Stimulated activated CD8-positive, alpha-beta memory T cell treated with anti-CD3 and anti-CD28 coated beads, Interleukin-4, amount 100 ng/mL, for 48 hours (primary cell): ENCODE results near the gene EPRS1.
A peak's percentile ranks its signal among the peaks of the same experiment; 100 is the strongest.
"Not testable (repeated sequence)": the region's sequence is repeated elsewhere in the genome, so short reads cannot be mapped to it uniquely, and the experiment has no call there.

Source experiments
- DNase-seq: peaks from one replicate; pipeline ENCODE4 v3.0.0-alpha.2; 2020

The EPRS1 gene

DNA sequence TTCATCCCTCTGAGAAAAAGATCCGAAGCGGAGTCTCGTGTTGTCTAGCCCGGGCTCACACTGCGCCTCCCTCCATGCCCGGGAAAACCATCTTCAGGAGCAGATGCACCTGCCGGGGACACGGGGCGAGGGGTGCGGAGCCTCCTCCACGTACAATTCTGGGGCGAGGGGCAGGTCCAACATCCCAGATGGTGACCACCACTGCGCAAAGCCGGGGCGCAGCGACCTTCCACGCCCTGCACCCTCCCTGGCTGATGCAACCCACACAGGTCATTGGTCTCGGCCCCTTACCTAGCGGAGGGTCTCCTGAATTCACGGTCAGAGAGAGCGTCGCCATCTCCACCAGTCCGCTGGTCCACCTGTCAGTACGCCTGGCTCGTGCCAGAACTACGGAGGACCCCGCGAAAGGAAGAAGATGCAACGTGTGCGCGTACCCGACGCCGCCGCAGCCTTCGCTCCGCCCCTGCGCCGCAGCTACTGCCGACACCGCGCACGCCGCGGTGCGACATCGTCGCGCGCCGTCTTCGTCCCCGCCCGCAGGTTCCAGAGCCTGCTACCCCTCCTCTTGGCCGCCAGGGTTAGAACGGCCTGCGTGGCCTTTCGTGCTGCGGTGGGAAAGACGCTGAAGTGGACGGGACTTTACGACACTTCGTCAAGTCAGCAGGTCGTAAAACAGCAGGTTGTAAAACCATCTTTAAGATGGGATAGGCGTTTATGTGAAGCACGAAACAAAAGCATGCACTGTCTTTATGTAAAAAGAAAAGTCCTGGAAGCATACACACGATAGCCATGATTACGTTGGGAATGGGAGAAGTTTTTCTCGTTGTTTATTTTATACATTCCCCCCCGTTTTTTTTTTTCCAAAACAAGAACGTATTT lies at the start of gene EPRS1:
TSS of gene EPRS1 (minus strand) at position 454 of the 879 bp plus-strand sequence. CDS start at position 337, 117 bp downstream.
- DNase-seq: peak; percentile 92

DNA sequence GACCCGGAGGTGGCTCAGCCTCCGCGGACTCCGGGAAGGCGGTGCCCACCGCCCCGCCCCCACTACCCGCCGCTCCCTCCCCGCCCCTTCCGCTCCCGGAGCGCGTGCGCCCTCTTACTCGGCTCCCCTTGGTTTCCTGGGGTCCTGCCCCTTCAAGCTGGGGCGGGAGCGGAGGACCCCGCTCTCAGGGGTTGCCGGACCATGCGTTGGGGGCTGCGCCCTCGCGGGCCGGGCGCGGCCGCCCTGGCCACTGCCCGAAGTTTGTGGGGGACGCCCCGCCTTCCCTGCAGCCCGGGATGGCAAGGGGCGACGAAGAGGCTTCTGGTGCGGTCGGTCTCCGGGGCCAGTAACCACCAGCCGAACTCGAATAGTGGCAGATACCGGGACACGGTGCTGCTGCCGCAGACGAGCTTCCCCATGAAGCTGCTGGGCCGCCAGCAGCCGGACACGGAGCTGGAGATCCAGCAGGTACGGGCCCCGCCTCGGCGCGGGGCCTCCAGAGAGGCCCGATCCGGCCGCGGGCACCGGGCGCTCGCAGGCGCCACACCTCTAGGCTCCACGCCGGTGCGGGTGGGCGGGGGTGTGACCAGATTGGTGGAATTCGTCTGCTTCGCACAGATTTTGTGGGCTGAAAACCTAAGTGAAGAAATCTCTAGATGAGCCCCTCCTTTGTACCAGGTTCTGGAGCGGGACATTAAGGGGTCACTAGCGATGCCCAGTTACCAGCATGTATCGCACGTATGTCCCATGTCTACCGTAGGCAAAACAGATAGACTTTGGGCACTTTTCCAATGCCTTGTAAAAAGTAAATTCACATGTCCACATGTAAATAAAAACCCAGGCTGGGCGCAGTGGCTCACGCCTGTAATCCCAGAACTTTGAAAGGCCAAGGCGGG lies 48.0 kb upstream of the EPRS1 start, which contains the start of gene IARS2:
TSS of gene IARS2 (plus strand) at position 117 of the 896 bp plus-strand sequence. CDS start at position 202, 85 bp downstream.
- DNase-seq: peak; percentile 95

DNA sequence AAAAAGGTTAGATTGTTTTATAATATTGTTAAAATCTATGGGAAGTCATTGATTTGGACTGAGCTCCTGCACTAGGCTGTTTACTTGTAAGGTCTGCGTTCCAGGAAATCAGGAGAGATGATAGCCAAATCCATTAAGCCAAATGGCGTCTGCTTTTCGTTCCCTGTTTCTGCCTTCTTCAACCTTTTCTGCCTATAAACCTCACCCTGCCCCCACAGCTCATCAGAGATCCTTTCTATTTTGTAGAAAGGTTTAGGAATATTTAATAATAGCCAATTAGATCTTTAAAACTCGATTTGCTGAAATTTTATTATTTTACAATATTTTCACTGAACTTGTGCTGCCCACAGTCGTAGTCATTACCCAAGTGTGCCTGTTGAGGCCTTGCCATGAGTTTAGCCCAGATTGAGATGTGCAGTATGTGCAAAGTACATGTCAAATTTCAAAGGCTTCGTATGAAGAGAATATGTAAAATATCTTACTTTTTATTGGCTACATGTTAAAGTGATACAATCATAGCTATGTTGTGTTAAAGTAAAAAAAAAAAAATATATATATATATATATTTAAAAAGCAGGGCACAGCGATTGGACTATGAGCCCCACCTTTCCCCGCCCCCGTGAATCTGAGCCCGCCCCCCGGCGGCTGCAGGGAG lies 47.2 kb upstream of the EPRS1 start:
- no peak for DNase-seq

DNA sequence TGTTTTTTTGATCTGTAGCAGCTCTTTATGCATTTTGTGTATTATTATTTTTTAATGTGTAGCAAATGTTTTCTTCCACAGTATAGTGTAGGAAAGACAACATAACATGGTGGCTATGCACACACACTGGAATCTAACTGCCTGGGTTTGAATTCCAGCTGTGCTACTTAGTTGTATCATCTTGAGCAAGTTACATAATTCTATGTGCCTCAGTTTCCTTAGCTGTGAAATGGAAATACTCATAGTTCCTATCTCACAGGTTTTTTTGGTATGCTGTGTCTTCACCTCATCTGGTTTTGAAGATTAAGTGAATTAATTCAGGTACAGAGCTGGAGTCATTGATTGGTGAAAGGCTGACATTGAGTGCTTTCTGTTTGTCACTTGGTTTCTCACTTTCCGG lies 46.4 kb upstream of the EPRS1 start:
- no peak for DNase-seq

DNA sequence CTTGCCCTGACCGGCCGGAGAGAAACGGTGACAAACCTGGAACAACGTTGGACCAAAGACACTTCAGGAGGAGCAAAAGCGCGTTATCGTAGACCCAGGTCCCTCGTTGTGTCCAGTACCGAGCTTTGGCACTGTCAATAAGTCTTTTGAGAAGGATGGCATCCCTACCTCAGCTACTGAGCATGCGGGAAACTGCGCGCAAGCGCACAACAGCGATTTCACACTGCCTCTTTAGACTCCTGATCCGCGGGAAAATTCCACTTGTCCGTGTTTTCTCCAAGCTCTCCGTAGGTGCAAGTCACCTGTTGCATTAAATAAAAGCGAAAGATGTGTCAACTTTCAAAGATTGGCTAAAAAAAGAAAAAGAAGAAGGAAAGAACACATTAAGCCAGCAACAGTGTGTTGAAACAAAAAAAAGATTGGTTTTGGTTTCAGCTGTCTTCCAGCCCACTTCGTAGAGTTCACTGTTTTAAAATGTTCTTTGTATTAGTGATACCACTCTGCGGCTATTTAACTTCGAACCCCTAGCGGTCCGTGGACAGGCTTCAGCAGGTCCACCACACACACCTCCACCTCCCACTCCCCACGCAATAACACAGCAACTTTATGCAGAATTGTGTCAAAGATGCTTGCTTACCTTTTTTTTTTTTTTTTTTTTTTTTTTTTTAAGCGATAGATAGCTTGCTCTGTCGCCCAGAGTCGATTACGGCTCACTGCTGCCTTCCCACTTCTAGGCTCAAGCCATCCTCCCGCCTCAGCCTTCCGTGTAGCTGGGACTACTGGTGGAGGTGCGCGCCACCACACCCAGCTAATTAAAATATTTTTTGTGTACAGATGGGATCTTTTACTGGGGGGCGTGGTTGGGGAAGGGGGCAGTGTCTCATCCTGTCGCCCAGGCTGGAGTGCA lies 43.6 kb upstream of the EPRS1 start, which contains the start of gene BPNT1:
TSS of gene BPNT1 (minus strand) at position 139 of the 907 bp plus-strand sequence. CDS start 9,942 bp downstream, outside the sequence.
- DNase-seq: peak; percentile 100

DNA sequence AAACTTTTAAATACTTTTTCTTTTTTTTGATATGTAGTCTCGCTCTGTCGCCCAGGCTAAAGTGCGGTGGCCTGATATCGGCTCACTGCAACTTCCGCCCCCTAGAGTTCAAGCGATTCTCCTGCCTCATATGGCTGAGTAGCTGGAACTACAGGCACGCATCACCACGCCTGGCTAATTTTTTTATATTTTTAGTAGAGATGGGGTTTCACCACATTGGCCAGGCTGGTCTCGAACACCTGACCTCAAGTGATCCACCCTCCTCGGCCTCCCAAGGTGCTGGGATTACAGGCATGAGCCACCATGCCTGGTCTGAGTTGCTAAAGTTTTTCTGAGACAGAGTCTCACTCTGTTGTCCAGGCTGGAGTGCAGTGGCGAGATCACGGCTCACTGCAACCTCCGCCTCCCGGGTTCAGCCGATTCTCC lies 40.0 kb upstream of the EPRS1 start:
- not testable (repeated sequence) for DNase-seq

DNA sequence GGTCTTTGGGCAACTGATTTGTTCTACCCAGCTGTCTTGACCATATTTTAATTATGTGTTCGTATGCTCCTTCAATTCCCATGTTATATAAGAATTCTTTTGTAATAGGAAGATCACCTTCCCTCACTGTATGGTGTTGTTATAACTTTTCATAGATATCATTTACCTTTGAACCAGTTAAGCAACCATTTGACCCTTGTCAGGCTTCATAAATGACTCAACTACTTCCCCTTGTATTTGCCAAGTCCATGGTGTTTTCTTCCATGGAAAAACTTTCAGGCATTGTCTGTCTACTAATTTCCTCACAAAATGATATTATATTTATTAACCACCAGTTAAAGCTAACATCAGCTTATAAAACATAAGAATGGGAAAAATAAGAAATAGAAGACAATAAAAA lies 38.2 kb upstream of the EPRS1 start:
- DNase-seq: no peak

DNA sequence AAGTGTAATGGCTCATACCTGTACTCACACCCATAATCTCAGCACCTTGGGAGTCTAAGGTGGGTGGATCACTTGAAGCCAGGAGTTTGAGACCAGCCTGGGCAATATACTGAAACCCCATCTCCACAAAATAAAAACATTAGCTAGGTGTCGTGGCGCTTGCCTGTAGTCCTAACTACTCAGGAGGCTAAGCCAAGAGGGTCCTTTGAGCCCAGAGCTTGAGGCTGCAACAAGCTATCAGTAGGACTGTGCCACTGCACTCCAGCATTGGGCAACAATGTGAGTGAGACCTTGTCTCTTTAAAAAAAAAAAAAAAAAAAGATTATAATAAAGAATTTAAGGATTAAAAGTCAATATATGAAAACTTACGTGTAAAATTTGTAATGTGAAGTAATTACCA lies 31.6 kb upstream of the EPRS1 start:
- DNase-seq: no peak

DNA sequence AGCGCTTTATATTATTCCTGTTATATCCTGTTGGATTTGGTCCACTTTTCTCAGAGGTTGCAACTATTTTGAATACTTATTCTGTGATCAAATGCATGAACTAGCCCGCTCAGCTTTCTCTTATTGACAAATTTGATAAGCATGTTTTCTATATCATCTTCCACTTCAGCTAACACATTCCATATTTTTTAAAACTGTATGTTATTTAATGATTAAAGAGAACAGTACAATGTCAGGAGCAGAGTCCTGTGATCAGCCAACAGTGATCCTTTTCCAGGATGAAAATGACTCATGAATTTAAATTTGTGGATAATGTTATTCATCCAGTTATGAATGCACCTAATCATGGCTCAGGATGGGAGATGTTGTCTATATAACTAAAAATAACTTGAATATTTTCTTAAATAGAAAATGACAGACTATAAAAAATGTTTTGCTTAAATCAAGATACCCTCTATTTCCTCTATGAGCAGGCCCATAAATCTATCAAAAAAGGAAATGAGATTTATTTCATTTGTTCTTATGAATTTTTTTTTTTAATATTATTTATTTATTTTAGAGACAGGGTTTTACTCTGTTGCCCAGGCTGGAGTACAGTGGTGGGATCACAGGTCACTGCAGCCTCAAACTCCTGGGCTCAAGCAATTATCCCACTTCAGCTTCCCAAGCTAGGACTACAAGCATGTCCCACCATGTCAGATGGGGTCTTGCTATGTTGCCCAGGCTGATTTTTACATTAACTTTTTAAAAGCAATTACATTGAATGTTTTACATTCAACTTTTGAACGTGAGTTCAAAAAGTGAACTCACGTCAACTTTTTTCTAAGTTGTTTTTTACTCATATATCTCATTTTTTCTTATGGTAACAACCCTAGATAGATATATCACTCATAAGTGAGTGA lies 30.8 kb upstream of the EPRS1 start:
- no peak for DNase-seq

DNA sequence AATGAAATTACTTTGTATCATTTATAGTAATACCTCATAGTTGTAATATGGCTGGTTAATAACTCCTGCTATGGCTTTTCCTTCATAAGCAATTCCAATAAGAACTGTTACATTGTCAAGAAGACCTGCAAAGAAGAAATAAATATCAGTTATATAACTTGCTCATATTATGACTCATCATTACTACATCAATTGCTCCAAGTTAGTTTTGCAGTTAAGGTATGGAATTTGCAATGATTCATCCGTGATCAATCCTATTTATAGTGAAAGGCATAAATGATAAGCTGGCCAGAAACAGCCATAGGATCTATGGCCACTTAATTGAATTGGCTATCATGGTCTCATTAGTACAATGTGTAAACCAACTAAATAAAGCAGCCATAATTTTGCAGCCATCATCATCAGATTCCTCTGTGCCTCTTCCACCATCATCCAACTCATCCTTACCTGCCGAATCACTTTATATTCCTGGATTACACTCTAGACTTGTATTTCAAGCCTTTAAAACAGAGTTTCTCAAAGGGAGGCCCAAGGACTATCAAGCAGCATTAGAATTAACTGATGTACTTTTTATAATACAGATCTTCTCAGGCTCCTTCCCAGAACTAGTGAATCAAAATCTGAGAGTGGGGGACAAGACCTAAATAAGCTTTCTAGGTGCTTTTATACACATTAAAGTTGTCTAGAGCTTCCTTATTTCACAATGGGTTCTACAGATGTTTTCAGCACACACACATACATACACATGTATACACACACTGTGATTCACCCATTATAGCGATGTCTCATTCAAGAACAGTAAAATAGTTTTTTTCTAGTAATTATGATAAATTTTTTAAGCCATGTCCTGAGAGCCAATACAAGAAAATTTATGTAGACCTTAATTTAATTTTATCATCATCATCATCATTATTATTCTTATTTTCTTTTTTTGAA lies 21.2 kb upstream of the EPRS1 start:
- DNase-seq: no peak

DNA sequence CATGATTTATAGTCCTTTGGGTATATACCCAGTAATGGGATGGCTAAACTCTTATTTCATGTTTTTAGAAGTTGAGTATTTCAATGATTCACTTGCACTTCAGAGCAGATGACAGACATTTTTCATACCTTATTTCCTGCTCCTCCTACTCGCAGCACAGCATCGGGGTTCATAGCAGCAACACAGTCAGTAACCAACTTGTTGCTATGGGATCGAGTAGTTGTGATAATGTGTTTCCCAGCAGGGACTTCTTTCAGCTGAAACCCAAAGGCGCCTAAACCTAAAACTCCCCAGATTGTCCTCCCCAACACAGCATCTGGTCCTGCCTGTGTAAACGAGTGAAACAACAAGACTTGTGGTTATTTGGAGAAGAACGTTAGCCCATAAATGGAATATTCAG lies 16.3 kb upstream of the EPRS1 start:
- DNase-seq: no peak

DNA sequence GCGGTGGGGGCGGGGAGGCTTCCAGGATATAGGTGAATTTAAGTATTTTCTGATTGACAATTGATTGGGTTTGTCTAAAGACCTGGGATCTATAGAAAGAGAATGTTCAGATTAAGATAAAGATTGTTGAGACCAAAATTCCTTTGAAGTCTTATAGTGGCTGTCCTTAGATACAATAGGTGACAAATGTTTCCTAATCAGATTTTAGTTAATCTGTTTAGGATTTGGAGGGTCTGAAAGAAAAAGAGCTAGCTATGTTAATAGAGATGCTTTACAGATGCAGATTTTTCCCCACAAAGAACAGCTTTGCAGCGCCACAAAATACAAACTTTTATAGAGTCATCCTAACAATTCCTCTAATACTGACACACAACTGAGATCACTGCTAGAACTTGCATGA lies 14.6 kb upstream of the EPRS1 start:
- no peak for DNase-seq

DNA sequence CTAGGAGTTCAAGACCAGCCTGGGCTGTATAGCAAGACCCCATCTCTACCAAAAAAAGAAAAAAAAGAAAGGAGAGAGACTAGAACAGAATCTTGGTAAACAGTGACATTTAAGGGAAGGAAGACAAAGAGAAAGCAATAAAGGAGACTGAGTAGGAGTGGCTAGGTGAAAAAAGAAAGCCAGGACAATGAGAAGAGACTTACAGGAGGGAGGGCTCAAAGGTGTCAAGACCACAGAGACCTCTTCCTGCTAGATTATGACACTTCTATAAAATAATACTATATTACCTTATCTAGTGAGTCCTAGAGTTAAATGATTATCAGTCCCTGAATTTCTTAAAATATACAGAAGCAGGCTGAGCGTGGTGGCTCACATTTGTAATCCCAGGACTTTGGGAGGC lies 10.1 kb upstream of the EPRS1 start:
- no peak for DNase-seq

DNA sequence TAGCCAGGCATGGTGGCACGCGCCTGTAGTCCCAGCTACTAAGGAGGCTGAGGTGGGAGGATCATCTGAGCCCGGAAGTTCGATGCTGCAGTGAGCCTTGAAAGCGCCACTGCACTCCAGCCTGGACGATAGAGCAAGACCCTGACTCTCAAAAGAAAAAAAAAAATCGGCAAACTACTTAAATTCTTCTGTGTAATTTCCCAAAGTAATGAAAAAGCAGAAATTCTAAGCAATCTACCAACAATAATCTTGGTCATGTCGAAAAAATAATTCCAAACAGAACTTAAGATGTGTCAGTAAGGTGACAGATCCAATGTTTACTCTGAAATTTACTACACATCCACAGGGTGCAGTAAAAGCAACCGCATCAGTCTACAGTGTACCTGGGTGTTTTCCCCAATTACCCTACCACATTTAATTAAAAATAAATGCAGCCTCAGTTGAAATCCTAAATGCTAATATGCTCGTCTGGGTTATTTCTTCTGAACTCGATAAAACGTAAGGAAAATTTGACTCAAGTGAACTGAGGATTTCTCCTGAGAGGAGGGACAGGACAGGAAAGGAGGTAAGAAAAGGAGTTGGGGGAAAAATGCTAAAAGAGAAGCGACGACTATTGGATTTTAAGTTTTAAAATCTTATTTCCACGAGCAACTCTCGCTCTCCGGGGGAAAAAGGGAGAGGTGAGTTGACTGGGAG lies 801 bp downstream of the EPRS1 start:
- no peak for DNase-seq

DNA sequence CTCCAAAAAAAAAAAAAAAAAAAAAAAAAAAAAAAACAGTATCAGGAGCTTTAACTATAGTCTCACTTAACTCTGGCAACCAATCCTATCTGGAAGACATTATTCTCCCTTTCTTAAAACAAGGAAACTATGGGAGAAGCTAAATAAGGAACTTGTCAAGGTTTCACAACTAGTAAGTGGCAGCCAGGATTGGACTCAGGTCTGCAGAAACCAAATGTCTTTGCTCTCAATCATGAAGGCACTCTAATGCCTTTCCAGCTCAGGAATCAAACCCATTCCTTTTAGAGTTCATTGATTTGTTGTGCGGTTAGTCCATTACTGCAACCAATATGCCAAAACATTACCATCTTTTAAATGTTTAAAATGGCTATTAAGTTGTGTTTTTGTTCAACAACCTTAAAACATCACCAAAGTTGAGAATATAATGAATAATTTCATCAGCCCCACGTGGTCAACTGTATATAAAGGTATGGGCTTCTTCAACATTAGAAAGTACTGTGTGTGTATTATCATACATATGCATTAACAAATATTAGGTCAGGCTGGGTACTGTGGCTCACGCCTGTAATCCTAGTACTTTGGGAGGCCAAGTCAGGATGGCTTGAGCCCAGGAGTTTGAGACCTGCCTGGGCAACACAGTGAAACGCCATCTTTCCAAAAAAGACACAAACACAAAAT lies 1.5 kb downstream of the EPRS1 start:
- no peak for DNase-seq

DNA sequence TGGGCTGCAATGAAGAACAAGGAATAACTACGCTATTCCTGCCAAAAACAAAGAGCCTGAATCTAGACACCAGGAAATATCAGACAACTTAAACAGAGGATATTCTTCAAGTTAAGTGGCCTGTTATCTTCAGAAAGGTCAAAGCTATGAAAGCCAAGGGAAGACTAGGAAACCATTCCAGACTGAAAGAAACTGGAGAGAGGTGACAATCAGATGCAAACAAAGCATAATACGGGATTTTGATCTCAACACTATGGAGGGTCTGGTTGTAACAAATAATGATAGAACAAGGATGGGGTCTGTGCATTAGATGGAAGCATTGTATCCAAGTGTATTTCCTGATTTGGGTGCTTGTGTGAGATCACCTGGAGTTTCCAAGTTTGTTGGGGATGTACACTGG lies 2.7 kb downstream of the EPRS1 start:
- DNase-seq: no peak

DNA sequence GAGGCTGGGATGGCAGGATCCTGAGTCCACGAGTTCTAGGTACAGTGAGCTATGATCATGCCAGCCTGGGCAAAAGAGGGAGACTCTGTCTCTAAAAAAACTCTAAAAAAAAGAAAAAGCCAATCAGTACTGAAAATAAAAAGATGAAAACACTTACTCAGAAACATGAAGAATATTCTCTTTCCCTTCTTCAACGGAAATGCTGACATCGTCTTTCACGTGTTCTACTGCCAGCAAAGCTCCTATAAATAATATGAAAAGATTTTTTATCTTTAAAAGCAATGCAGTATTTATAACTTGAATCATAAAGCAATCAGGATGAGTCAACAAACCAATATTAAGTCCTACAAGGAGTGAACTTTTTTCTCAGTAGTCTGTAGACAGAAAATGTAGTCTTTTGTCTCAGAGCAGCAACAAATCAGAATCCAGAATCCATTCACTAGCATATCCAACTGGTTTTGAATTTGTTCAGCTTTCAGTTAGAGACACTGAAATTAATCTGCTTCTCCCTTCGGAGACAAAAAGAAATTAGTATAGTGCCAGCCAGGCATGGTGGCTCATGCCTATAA lies 6.2 kb downstream of the EPRS1 start:
- DNase-seq: no peak

DNA sequence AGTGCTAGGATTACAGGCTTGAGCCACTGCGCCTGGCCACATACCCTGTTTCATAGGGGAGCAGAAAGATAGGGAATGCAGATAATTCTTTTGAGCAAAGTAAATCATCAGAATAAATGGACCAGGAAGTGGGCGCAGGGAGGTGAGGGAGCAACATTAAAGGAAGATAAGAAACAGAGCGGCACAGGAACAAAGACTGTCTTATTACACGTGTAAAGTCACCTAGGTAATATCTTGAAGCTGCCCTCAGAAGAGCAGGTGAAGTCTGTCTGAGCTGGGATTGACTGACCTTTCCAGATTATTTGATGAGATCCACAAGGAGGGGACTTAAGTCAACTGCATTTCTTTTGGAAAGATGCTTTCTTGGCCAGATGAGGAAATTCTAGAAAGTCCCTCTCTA lies 7.7 kb downstream of the EPRS1 start:
- no peak for DNase-seq
